Stimulated activated CD8-positive, alpha-beta memory T cell treated with anti-CD3 and anti-CD28 coated beads, Interleukin-7, amount 100 ng/mL, for 24 hours (primary cell): Measurements from ENCODE around the gene SEC11A.
A peak's percentile ranks its signal among the peaks of the same experiment; 100 is the strongest.
"Not testable (repeated sequence)": the region's sequence is repeated elsewhere in the genome, so short reads cannot be mapped to it uniquely, and the experiment has no call there.

Experiments used
- DNase-seq: peaks from one replicate; pipeline ENCODE4 v3.0.0-alpha.2; 2020; ENCODE audit warnings: low read depth

Gene SEC11A

GRCh38 chr15:84681831-84682230, 34.1 kb downstream of the SEC11A start:
- no peak for DNase-seq

DNA sequence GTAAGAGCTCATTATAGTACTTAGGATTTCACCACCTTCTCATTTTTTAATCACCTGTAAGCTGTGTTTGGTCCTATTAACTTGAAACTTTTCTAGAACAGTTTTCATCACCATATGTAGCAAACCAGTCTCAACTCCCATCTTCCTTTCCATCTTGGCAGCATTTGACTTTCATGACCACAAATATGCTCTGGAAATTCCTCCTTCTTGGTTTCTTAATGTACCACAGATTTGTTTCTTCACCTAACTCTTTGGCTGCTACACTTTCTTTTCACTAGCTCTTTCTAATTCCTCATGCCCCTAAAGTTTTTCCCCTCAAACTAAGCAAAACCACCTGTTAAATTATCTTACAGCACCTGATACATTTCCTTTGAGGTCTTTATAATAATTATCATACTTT, 44.7 kb downstream of the SEC11A start:
- DNase-seq = no peak

GRCh38 chr15:84669726-84670125, 46.2 kb downstream of the SEC11A start:
- DNase-seq = no peak

GRCh38 chr15:84668221-84668982, 47.5 kb downstream of the SEC11A start:
- DNase-seq = no peak

DNA sequence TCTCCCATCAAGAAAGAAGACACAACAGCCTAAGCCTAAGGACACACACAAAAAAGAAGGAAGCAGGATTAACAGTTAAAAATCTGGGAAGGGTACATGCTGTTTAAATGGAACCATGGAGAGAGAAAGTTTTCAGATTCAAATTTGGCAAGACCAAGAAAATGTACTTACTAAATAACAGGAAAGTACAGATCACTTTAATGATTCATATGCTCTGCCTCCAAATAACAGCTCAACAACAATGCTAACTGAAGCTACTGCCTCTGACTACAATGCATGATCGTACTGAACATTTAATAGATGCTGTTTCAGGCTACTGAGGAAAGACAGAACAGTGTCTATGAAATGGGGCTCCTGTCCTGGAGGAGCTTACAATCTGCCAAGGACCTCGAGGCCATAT, 49.6 kb downstream of the SEC11A start:
- DNase-seq = no peak

DNA sequence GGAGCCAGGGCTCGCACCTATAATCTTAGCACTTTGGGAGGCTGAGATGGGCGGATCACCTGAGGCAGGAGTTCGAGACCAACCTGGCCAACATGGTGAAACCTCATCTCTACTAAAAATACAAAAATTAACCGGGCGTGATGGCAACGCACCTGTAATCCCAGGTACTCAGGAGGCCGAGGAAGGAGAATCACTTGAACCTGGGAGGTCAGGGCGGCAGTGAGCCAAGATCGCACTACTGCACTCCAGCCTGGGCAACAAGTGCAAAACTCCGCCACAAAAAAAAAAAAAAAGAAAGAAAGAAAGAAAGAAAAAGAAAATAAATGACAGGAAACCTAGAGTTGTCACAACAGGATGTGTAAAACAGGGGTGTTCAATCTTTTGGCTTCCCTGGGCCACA, 54.9 kb downstream of the SEC11A start:
- no peak for DNase-seq

DNA sequence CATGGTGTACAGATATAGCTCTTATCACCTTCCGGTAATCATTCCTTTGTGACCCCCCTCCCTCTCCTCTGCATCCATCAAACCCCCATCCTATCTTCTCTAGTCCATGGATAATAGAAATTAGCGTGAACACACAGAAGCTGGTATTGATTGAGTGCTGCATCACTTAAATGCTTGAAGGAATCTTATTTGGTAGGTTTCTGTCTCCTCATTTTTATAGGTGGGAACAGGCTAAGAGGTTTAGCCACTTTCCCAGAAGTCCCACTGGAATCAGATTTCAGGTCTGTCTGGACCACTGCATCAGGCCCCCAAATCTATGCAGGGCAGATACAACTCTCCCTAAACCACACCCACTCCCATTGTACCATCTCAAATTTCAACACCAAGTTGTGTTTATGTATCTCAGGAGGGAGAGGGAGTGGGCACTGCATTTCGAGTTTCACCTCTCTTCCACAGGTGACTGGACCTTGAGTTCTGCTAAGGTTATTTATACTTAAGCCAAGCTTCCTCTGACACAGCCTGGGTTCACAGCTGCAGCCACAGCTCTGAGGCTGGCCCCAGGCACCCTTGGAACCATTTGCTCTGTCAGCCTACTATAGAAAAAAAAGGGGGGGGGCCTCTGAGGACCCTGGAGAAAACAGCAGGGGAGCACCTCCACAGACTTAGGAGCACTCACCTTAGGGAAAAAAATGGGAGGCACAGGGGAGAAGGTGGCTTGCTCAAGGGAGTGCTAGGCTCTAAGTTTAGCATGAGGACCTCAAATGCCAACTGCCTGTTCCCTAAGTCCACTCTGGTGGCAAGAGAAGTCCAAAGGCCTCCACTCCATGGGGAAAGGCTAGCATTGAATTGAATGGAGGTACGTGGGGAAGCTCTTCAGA, 55.8 kb downstream of the SEC11A start:
- no peak for DNase-seq

- no peak for DNase-seq
Observed at GRCh38 chr15:84658788-84659411, 57.0 kb downstream of the SEC11A start.

GRCh38 chr15:84658080-84658787, 57.7 kb downstream of the SEC11A start, which contains the start of gene NMB:
TSS of gene NMB (minus strand) at chr15:84658199. CDS start at chr15:84658152, 47 bp downstream.
- DNase-seq = peak; percentile 54

DNA sequence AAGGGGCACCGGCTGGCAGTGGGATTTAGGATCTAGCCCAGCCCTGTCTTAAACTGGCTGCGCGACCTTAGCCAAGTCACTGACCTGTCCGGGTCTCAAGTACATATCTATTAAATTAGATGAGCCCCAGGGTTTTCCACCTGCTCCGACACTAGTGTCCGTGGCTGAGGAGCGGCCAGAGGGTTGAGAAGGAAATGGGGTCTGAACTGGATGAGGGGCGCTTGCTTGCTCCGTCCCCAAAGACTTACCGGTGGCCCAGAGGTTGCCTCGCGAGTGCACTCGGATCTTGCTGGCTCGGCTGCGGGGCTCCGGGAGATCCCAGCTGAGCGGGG, 58.2 kb downstream of the SEC11A start:
- DNase-seq = no peak

DNA sequence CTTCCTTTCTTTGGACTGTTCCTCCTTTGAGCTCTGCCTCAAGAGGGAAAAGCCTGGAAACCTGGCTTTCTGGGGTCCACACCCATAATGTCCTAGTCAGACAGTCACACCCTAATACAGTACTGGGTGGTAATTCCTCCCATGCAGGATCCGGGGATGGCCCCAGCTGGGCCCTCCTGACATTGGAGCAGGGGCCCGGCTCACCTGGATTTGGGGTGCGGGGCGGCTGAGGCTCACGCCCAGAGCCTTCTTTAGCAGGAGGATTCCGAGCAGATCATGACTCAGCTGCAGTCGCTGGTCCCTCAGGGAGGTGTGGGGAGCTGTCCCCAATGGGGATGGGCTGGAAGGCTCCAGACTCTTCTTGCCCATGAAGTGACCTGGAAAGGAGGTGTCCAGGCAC, 59.0 kb downstream of the SEC11A start:
- no peak for DNase-seq

- DNase-seq = peak; percentile 50
Observed at GRCh38 chr15:84654689-84655453, 61.1 kb downstream of the SEC11A start.

GRCh38 chr15:84653910-84654688, 61.8 kb downstream of the SEC11A start, which contains the start of gene WDR73:
TSS of gene WDR73 (minus strand) at chr15:84654283. CDS start at chr15:84654274, 9 bp downstream.
- peak; percentile 98 for DNase-seq

- no peak for DNase-seq
Observed at GRCh38 chr15:84653584-84653909, 62.4 kb downstream of the SEC11A start.

DNA sequence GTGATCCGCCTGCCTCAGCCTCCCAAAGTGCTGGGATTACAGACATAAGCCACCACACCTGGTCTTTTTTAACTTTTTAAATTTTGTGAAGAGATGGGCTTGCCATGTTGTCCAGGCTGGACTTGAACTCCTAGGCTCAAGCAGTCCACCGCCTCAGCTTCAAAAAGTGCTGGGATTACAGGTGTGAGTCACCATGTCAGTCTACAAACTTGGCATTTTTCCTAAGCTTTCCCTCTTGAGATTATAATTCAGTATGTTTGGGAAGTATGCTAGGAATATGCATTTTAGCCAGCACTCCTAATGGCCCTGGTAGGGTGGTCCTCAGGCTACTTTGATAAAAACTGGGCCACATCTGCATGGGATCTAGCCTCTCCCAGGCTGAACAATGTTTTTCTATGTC, 66.2 kb downstream of the SEC11A start:
- DNase-seq = no peak

- no peak for DNase-seq
Observed at GRCh38 chr15:84648539-84648938, 67.4 kb downstream of the SEC11A start.

GRCh38 chr15:84647726-84648125, 68.2 kb downstream of the SEC11A start:
- no peak for DNase-seq

DNA sequence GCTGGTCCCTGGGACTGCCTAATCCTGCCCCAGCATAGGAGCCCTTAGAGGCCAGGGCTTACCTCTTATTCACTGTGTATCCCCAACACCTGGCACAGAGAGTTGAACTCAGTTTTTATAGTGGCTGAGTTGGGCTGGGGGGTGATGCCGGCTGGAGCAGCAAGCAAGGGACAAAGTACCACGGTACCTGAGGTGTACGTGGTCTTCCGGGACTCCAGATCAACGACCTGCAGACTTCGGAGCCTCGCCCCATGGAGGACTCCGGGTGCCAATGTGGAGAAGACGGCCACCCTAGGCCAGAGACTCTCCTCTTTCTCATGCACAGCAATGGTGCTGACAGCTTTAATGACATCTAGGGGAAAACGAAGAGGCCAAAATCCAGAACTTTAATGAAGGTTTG, 69.9 kb downstream of the SEC11A start:
- DNase-seq = no peak

GRCh38 chr15:84645496-84645895, 70.4 kb downstream of the SEC11A start:
- no peak for DNase-seq

GRCh38 chr15:84643838-84644237, 72.1 kb downstream of the SEC11A start:
- DNase-seq = no peak

- DNase-seq = not testable (repeated sequence)
Observed at GRCh38 chr15:84642640-84643039, 73.3 kb downstream of the SEC11A start.
